ENCODE results near the gene ENTPD8. TPM values are rescaled to one million over a fixed set of nuclear protein-coding genes. Genes with fewer than 3 reads are reported as not detected.

The ENTPD8 gene
- total and polyA plus RNA-seq, 2 of the 13 experiments (the other 11 are each of a cell fraction or from before 2014, with no cell fraction given), result 0.26 to 0.44 TPM

GRCh38 chr9:137462986-137463930 is 22.1 kb upstream of the ENTPD8 start (continued):
- TF ChIP-seq ZNF574 (CRISPR knock-in tag; IDR thresholded peaks at IDR 0.05) (no peak), CBX5 (CRISPR knock-in tag; IDR thresholded peaks at IDR 0.05; ENCODE audit: borderline replicate concordance) (no peak), HOMEZ (CRISPR knock-in tag; IDR thresholded peaks at IDR 0.05; ENCODE audit: low read depth) (no peak), ZNF652 (CRISPR knock-in tag; IDR thresholded peaks at IDR 0.05; ENCODE audit: borderline replicate concordance, low read depth) (no peak), NCOA1 (CRISPR knock-in tag; IDR thresholded peaks at IDR 0.05) (no peak), ZNF512B (CRISPR knock-in tag; IDR thresholded peaks at IDR 0.05; ENCODE audit: borderline replicate concordance) (no peak), ZNF10 (CRISPR knock-in tag; IDR thresholded peaks at IDR 0.05; ENCODE audit: borderline replicate concordance, low read depth) (no peak), MEF2D (CRISPR knock-in tag; IDR thresholded peaks at IDR 0.05) (peak; percentile 69; the same call in 1 of the 2 replicates), NR2F1 (CRISPR knock-in tag; IDR thresholded peaks at IDR 0.05) (0 out of 4 replicates have a peak, but pooled peaks of 1 of the 2 experiments have one; percentile 9), NCOA2 (CRISPR knock-in tag; IDR thresholded peaks at IDR 0.05) (no peak), ZBED4 (CRISPR knock-in tag; IDR thresholded peaks at IDR 0.05; ENCODE audit: borderline replicate concordance) (no peak; the same call in 1 of the 2 replicates), SRSF1 (optimal IDR thresholded peaks at IDR 0.05; ENCODE audit: low read depth, low read length) (peak; percentile 52), SKIL (CRISPR knock-in tag; IDR thresholded peaks at IDR 0.05; ENCODE audit: borderline replicate concordance) (no peak)
